ENCODE data around the gene TRAPPC2B.

TRAPPC2B gene

DNA sequence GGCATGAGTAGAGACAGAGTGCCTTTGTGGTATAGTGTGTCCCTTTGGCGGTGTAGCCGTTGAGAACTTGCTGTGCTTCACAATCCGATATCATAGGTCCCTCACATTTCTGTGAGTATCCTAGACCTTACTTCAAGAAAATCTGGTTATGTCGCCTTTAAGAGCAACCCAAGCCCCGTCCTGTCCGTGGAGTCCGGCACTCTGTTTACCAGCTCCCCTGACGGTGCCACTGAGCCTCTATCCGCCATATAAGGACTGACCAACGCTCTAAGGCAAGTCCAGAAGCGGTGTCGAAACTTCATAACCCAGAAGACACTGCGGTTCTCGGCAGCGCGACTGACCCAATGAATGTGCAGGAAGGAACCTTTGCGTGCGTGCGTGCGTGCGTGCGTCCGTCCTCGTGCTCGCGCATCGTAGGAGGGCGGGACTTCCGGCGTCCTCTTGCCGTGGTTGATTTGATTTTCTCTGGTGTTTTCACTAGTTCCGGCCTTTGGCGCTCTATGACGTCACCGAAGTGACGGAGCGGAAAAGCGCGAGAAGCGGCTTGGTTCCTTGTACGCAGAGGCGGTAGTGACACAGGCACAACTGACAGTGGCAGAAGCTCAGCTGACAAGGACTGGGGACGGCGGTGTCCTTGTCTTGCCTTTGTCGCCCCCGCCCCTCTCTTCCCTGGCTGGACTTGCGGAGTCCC lies at the start of gene TRAPPC2B, which contains the start of gene ZNF547:
Gene TRAPPC2B, plus strand, starts transcription at position 555 of the 691 bp plus-strand sequence. CDS start 1,283 bp downstream, outside the sequence.
Gene ZNF547, plus strand, starts transcription at position 555 of the 691 bp plus-strand sequence. CDS start 5,005 bp downstream, outside the sequence.
- H3K36me3 ChIP-seq (ENCODE audit: control insufficient read depth in 1 of 2, insufficient read depth in 2 of 2, low read length in 2 of 2) = peaks cover 0 to 11% of the 10 kb centered on the region in 2 donors
- H3K9me3 ChIP-seq (ENCODE audit: control insufficient read depth in 1 of 2, low read length in 2 of 2) = peaks cover 7 to 14% of the 10 kb centered on the region in 2 donors
- H3K27me3 ChIP-seq (ENCODE audit: low read depth, low read length) = no peaks in the 10 kb centered on the region
- H3K4me1 ChIP-seq (ENCODE audit: control insufficient read depth in 1 of 2, insufficient read depth in 2 of 2, low read length in 2 of 2) = peaks cover 0 to 10% of the 10 kb centered on the region in 2 donors
- H3K4me3 ChIP-seq (ENCODE audit: low read depth in 1 of 2, low read length in 2 of 2) = peak within 1 kb of the TSS; percentile 70 to 80
- H3K27ac ChIP-seq (ENCODE audit: low read length) = peak within 1 kb of the TSS; percentile 92

GRCh38 chr19:57314146-57314545 lies 49.2 kb upstream of the TRAPPC2B start:
- Histone ChIP-seq H3K4me3 (ENCODE audit: low read depth in 1 of 2, low read length in 2 of 2) (no peak overlapping the region), H3K9me3 (ENCODE audit: control insufficient read depth in 1 of 2, low read length in 2 of 2) (no peaks in the 10 kb centered on the region)

GRCh38 chr19:57317503-57317902 lies 45.8 kb upstream of the TRAPPC2B start:
- Histone ChIP-seq H3K27ac (ENCODE audit: low read length) (no peak overlapping the region), H3K9me3 (ENCODE audit: control insufficient read depth in 1 of 2, low read length in 2 of 2) (peaks cover 0 to 7% of the 10 kb centered on the region in 2 donors), H3K36me3 (ENCODE audit: control insufficient read depth in 1 of 2, insufficient read depth in 2 of 2, low read length in 2 of 2) (no peaks in the 10 kb centered on the region), H3K4me1 (ENCODE audit: control insufficient read depth in 1 of 2, insufficient read depth in 2 of 2, low read length in 2 of 2) (peaks cover 12 to 14% of the 10 kb centered on the region in 2 donors), H3K27me3 (ENCODE audit: low read depth, low read length) (no peaks in the 10 kb centered on the region), H3K4me3 (ENCODE audit: low read depth in 1 of 2, low read length in 2 of 2) (peak overlapping the region in 1 of 2 donors; percentile 36)

More at GRCh38 chr19:57314146-57314545, 49.2 kb upstream of the TRAPPC2B start:
- Histone ChIP-seq H3K36me3 (ENCODE audit: control insufficient read depth in 1 of 2, insufficient read depth in 2 of 2, low read length in 2 of 2) (no peaks in the 10 kb centered on the region), H3K4me1 (ENCODE audit: control insufficient read depth in 1 of 2, insufficient read depth in 2 of 2, low read length in 2 of 2) (no peaks in the 10 kb centered on the region), H3K27me3 (ENCODE audit: low read depth, low read length) (no peaks in the 10 kb centered on the region), H3K27ac (ENCODE audit: low read length) (no peak overlapping the region)

DNA sequence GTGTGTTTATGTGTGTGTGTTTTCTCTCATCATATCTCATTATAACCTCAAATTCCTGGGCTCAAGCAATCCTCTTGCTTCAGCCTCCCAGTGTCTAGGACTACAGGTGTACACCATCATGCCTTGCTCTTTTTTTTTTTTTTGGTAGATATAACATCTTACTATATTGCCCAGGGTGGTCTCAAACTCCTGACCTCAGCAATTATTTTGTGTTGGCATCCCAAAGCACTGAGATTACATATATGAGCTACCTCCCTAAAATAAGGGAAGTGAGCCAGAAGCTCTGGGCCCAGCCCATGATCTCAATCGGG lies 43.5 kb upstream of the TRAPPC2B start:
- Histone ChIP-seq H3K4me1 (ENCODE audit: control insufficient read depth in 1 of 2, insufficient read depth in 2 of 2, low read length in 2 of 2) (peaks cover 12 to 14% of the 10 kb centered on the region in 2 donors), H3K27ac (ENCODE audit: low read length) (peak overlapping the region; percentile 69), H3K36me3 (ENCODE audit: control insufficient read depth in 1 of 2, insufficient read depth in 2 of 2, low read length in 2 of 2) (peaks cover 6 to 15% of the 10 kb centered on the region in 2 donors), H3K9me3 (ENCODE audit: control insufficient read depth in 1 of 2, low read length in 2 of 2) (peaks cover 0 to 21% of the 10 kb centered on the region in 2 donors), H3K4me3 (ENCODE audit: low read depth in 1 of 2, low read length in 2 of 2) (peak overlapping the region; percentile 82 to 89), H3K27me3 (ENCODE audit: low read depth, low read length) (no peaks in the 10 kb centered on the region)

GRCh38 chr19:57320180-57321084 lies 42.9 kb upstream of the TRAPPC2B start, which contains the start of gene ZNF543:
Gene ZNF543 (plus strand): TSS chr19:57320472. CDS start chr19:57320854, 382 bp downstream.
- peak within 1 kb of the TSS; percentile 69 for H3K27ac ChIP-seq (ENCODE audit: low read length)
- peak within 1 kb of the TSS; percentile 82 to 89 for H3K4me3 ChIP-seq (ENCODE audit: low read depth in 1 of 2, low read length in 2 of 2)
- H3K4me1 ChIP-seq (ENCODE audit: control insufficient read depth in 1 of 2, insufficient read depth in 2 of 2, low read length in 2 of 2) = peaks cover 12 to 14% of the 10 kb centered on the region in 2 donors
- H3K27me3 ChIP-seq (ENCODE audit: low read depth, low read length) = no peaks in the 10 kb centered on the region
- peaks cover 12 to 21% of the 10 kb centered on the region in 2 donors for H3K36me3 ChIP-seq (ENCODE audit: control insufficient read depth in 1 of 2, insufficient read depth in 2 of 2, low read length in 2 of 2)
- peaks cover 3 to 27% of the 10 kb centered on the region in 2 donors for H3K9me3 ChIP-seq (ENCODE audit: control insufficient read depth in 1 of 2, low read length in 2 of 2)

- Histone ChIP-seq H3K9me3 (ENCODE audit: control insufficient read depth in 1 of 2, low read length in 2 of 2) (peaks cover 9 to 33% of the 10 kb centered on the region in 2 donors), H3K36me3 (ENCODE audit: control insufficient read depth in 1 of 2, insufficient read depth in 2 of 2, low read length in 2 of 2) (peaks cover 18 to 28% of the 10 kb centered on the region in 2 donors), H3K4me1 (ENCODE audit: control insufficient read depth in 1 of 2, insufficient read depth in 2 of 2, low read length in 2 of 2) (peaks cover 12 to 14% of the 10 kb centered on the region in 2 donors), H3K27me3 (ENCODE audit: low read depth, low read length) (no peaks in the 10 kb centered on the region), H3K27ac (ENCODE audit: low read length) (peak overlapping the region; percentile 69), H3K4me3 (ENCODE audit: low read depth in 1 of 2, low read length in 2 of 2) (peak overlapping the region; percentile 82 to 89)
These were observed 42.2 kb upstream of the TRAPPC2B start for GRCh38 chr19:57321116-57321515.

DNA sequence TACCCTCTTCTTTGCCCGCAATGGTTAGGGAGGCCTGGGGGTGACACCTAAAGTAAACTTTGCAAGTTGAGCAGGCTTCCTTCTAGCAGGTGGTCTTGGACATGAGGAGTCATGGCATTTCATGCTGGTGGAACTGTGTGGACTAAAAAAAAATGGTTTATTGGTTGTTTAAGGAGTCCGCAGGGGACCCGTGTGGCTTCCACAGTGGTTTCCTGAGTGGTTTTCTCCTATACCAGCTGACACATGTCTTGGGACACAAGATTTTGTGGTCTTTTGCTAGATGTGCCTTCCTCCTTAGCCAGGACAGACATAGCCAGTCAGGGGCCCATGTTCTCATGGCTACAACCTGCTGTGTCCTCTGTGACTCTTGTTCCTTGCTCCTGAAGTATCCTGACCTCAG lies 41.6 kb upstream of the TRAPPC2B start:
- H3K27ac ChIP-seq (ENCODE audit: low read length) = no peak overlapping the region
- H3K4me3 ChIP-seq (ENCODE audit: low read depth in 1 of 2, low read length in 2 of 2) = peak overlapping the region; percentile 82 to 89
- no peaks in the 10 kb centered on the region for H3K27me3 ChIP-seq (ENCODE audit: low read depth, low read length)
- H3K4me1 ChIP-seq (ENCODE audit: control insufficient read depth in 1 of 2, insufficient read depth in 2 of 2, low read length in 2 of 2) = peaks cover 12 to 14% of the 10 kb centered on the region in 2 donors
- H3K36me3 ChIP-seq (ENCODE audit: control insufficient read depth in 1 of 2, insufficient read depth in 2 of 2, low read length in 2 of 2) = peaks cover 23 to 35% of the 10 kb centered on the region in 2 donors
- H3K9me3 ChIP-seq (ENCODE audit: control insufficient read depth in 1 of 2, low read length in 2 of 2) = peaks cover 9 to 38% of the 10 kb centered on the region in 2 donors

- peaks cover 22 to 64% of the 10 kb centered on the region in 2 donors for H3K9me3 ChIP-seq (ENCODE audit: control insufficient read depth in 1 of 2, low read length in 2 of 2)
- no peak overlapping the region for H3K27ac ChIP-seq (ENCODE audit: low read length)
- peaks cover 50 to 67% of the 10 kb centered on the region in 2 donors for H3K36me3 ChIP-seq (ENCODE audit: control insufficient read depth in 1 of 2, insufficient read depth in 2 of 2, low read length in 2 of 2)
- peak overlapping the region in 1 of 2 donors; percentile 48 for H3K4me3 ChIP-seq (ENCODE audit: low read depth in 1 of 2, low read length in 2 of 2)
- H3K4me1 ChIP-seq (ENCODE audit: control insufficient read depth in 1 of 2, insufficient read depth in 2 of 2, low read length in 2 of 2) = peaks cover 12 to 14% of the 10 kb centered on the region in 2 donors
- H3K27me3 ChIP-seq (ENCODE audit: low read depth, low read length) = no peaks in the 10 kb centered on the region
These were observed 38.4 kb upstream of the TRAPPC2B start for GRCh38 chr19:57324992-57325391.

- Histone ChIP-seq H3K9me3 (ENCODE audit: control insufficient read depth in 1 of 2, low read length in 2 of 2) (peaks cover 22 to 64% of the 10 kb centered on the region in 2 donors), H3K27me3 (ENCODE audit: low read depth, low read length) (no peaks in the 10 kb centered on the region), H3K4me1 (ENCODE audit: control insufficient read depth in 1 of 2, insufficient read depth in 2 of 2, low read length in 2 of 2) (no peaks in the 10 kb centered on the region), H3K36me3 (ENCODE audit: control insufficient read depth in 1 of 2, insufficient read depth in 2 of 2, low read length in 2 of 2) (peaks cover 53 to 76% of the 10 kb centered on the region in 2 donors), H3K4me3 (ENCODE audit: low read depth in 1 of 2, low read length in 2 of 2) (peak overlapping the region; percentile 16 to 48), H3K27ac (ENCODE audit: low read length) (no peak overlapping the region)
These were observed 35.4 kb upstream of the TRAPPC2B start for GRCh38 chr19:57327993-57328392.

DNA sequence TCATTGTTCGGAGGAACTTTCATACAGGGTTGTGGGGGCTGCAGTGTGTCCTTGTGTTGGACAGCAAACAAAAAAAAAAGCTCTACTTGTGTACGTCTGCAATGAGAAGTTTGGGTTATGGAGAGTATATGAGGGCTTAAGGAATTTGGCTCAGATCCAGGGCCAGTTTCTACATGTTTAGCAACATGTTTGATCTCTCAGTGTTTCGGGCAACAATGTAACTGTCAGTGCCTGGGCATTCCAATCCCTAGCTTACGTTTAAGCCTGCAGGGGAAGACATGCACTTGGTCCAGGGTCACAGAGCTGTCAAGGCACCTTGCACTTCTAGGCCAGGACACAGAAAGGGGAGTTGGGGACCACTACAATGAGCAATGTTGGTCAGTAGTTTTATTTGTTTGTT lies 29.2 kb upstream of the TRAPPC2B start:
- H3K27me3 ChIP-seq (ENCODE audit: low read depth, low read length) = no peaks in the 10 kb centered on the region
- H3K9me3 ChIP-seq (ENCODE audit: control insufficient read depth in 1 of 2, low read length in 2 of 2) = peaks cover 2 to 18% of the 10 kb centered on the region in 2 donors
- no peaks in the 10 kb centered on the region for H3K4me1 ChIP-seq (ENCODE audit: control insufficient read depth in 1 of 2, insufficient read depth in 2 of 2, low read length in 2 of 2)
- no peak overlapping the region for H3K27ac ChIP-seq (ENCODE audit: low read length)
- H3K4me3 ChIP-seq (ENCODE audit: low read depth in 1 of 2, low read length in 2 of 2) = no peak overlapping the region
- peaks cover 6 to 20% of the 10 kb centered on the region in 2 donors for H3K36me3 ChIP-seq (ENCODE audit: control insufficient read depth in 1 of 2, insufficient read depth in 2 of 2, low read length in 2 of 2)

DNA sequence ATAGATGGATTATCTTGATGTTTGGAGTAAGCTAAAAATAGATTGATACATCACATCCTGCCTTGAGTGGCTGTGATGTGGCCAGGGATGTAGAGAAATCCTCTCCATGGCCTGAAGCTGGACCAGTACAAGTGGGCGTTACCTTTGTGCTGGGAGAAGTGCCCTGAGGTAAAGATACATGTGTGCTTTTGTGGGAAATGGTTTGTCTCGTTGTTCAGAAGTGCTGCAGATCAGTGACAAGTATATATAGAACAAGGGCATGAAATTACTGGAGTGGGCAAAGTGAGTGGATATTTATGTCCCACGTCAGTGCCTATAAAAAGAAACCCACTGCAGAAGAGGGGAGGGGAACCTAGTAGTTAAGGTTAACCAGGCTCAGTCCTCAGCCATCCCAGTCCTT lies 24.5 kb upstream of the TRAPPC2B start:
- no peaks in the 10 kb centered on the region for H3K4me1 ChIP-seq (ENCODE audit: control insufficient read depth in 1 of 2, insufficient read depth in 2 of 2, low read length in 2 of 2)
- no peaks in the 10 kb centered on the region for H3K27me3 ChIP-seq (ENCODE audit: low read depth, low read length)
- peaks cover 0 to 4% of the 10 kb centered on the region in 2 donors for H3K9me3 ChIP-seq (ENCODE audit: control insufficient read depth in 1 of 2, low read length in 2 of 2)
- H3K4me3 ChIP-seq (ENCODE audit: low read depth in 1 of 2, low read length in 2 of 2) = no peak overlapping the region
- peaks cover 0 to 3% of the 10 kb centered on the region in 2 donors for H3K36me3 ChIP-seq (ENCODE audit: control insufficient read depth in 1 of 2, insufficient read depth in 2 of 2, low read length in 2 of 2)
- no peak overlapping the region for H3K27ac ChIP-seq (ENCODE audit: low read length)
